ENCODE measurements around the gene TRAP1. TPM values are rescaled to one million over a fixed set of nuclear protein-coding genes. Genes with fewer than 3 reads are reported as not detected.
A peak's percentile ranks its signal among the peaks of the same experiment; 100 is the strongest.
"Not testable (repeated sequence)": the region's sequence is repeated elsewhere in the genome, so short reads cannot be mapped to it uniquely, and the experiment has no call there.

The TRAP1 gene
- total RNA-seq, 1 donor from 2014 or later, result 134 TPM

- DNase-seq (ENCODE audit: missing footprints) (no peak), ATAC-seq (no peak)
- intact Hi-C loops (cut with DNase I), result no loop called here
These were observed 58.1 kb downstream of the TRAP1 start for GRCh38 chr16:3659251-3659650.

GRCh38 chr16:3656491-3657468 lies 60.5 kb downstream of the TRAP1 start:
- DNase-seq (ENCODE audit: missing footprints) (no peak), ATAC-seq (no peak)
- intact Hi-C loops (cut with DNase I), result no loop called here

GRCh38 chr16:3656160-3656490 lies 61.2 kb downstream of the TRAP1 start:
- ATAC-seq; DNase-seq (ENCODE audit: missing footprints); intact Hi-C loops (cut with DNase I): not testable (repeated sequence)

- intact Hi-C loops (cut with DNase I), result no loop called here
- no peak for ATAC-seq
- DNase-seq (ENCODE audit: missing footprints), result no peak
These were observed 61.7 kb downstream of the TRAP1 start for GRCh38 chr16:3655396-3656159.

GRCh38 chr16:3655030-3655395 lies 62.3 kb downstream of the TRAP1 start:
- DNase-seq (ENCODE audit: missing footprints), result no peak
- intact Hi-C loops (cut with DNase I), result no loop called here
- no peak for ATAC-seq

GRCh38 chr16:3654249-3654991 lies 62.9 kb downstream of the TRAP1 start, which contains the start of gene DNASE1:
Gene DNASE1 (plus strand): TSS chr16:3654691. CDS start chr16:3655374, 683 bp downstream.
- intact Hi-C loops (cut with DNase I), result no loop called here
- DNase-seq (ENCODE audit: missing footprints), result no peak
- ATAC-seq, result peak; percentile 51

GRCh38 chr16:3652373-3653195 lies 64.7 kb downstream of the TRAP1 start:
- DNase-seq (ENCODE audit: missing footprints) (no peak), ATAC-seq (no peak)
- intact Hi-C loops (cut with DNase I), result no loop called here

GRCh38 chr16:3651461-3652372 lies 65.6 kb downstream of the TRAP1 start:
- ATAC-seq (no peak), DNase-seq (ENCODE audit: missing footprints) (no peak)
- intact Hi-C loops (cut with DNase I), result no loop called here

GRCh38 chr16:3650631-3651265 lies 66.6 kb downstream of the TRAP1 start:
- intact Hi-C loops (cut with DNase I), result no loop called here
- ATAC-seq, result no peak
- DNase-seq (ENCODE audit: missing footprints), result no peak

- ATAC-seq, result no peak
- no peak for DNase-seq (ENCODE audit: missing footprints)
- intact Hi-C loops (cut with DNase I), result no loop called here
These were observed 70.9 kb downstream of the TRAP1 start for GRCh38 chr16:3646348-3646920.

GRCh38 chr16:3645504-3646347 lies 71.6 kb downstream of the TRAP1 start:
- DNase-seq (ENCODE audit: missing footprints), result no peak
- no peak for ATAC-seq
- intact Hi-C loops (cut with DNase I), result no loop called here

GRCh38 chr16:3645108-3645503 lies 72.2 kb downstream of the TRAP1 start:
- DNase-seq (ENCODE audit: missing footprints), result no peak

GRCh38 chr16:3643095-3643730 lies 74.1 kb downstream of the TRAP1 start:
- no peak for ATAC-seq
- intact Hi-C loops (cut with DNase I), result no loop called here
- DNase-seq (ENCODE audit: missing footprints), result no peak

More at GRCh38 chr16:3645108-3645503, 72.2 kb downstream of the TRAP1 start:
- ATAC-seq, result no peak
- intact Hi-C loops (cut with DNase I), result no loop called here

GRCh38 chr16:3642397-3643094 lies 74.8 kb downstream of the TRAP1 start:
- no peak for DNase-seq (ENCODE audit: missing footprints)
- intact Hi-C loops (cut with DNase I), result no loop called here

More at GRCh38 chr16:3642397-3643094, 74.8 kb downstream of the TRAP1 start:
- ATAC-seq, result no peak

Measured in Right ventricle myocardium inferior (tissue), 1 donor.